Fibroblast of skin of right biceps (primary cell): ENCODE results near the gene DPP10.

ENCODE experiments used
- DNase-seq: peaks from one replicate; pipeline ENCODE4 v3.0.0-alpha.2; 2013

The DPP10 gene

GRCh38 chr2:115807276-115807675 is 1364.8 kb downstream of the DPP10 start:
- DNase-seq, result no peak

GRCh38 chr2:115825912-115826311 is 1383.5 kb downstream of the DPP10 start:
- no peak for DNase-seq

GRCh38 chr2:115833196-115833595 is 1390.8 kb downstream of the DPP10 start:
- no peak for DNase-seq

- no peak for DNase-seq
These were observed 1396.1 kb downstream of the DPP10 start for GRCh38 chr2:115838539-115838938.

- DNase-seq, result no peak
These were observed 1399.9 kb downstream of the DPP10 start for GRCh38 chr2:115842306-115842705.

- no peak for DNase-seq
These were observed 1405.8 kb downstream of the DPP10 start for GRCh38 chr2:115848192-115848591.

- DNase-seq, result no peak
These were observed 1424.6 kb downstream of the DPP10 start for GRCh38 chr2:115867024-115867423.

- no peak for DNase-seq
These were observed 1432.0 kb downstream of the DPP10 start for GRCh38 chr2:115874427-115874826.

- DNase-seq, result no peak
These were observed 1438.1 kb downstream of the DPP10 start for GRCh38 chr2:115880558-115880957.

GRCh38 chr2:115887209-115887776 is 1444.9 kb downstream of the DPP10 start:
- DNase-seq, result no peak
